Activated CD8-positive, alpha-beta memory T cell treated with anti-CD3 and anti-CD28 coated beads for 24 hours (primary cell): ENCODE data around the gene IPO5.

Source experiments
- DNase-seq: peaks from one replicate; pipeline ENCODE4 v3.0.0-alpha.2; 2020

Gene IPO5

GRCh38 chr13:98066636-98067035 lies 113.2 kb downstream of the IPO5 start:
- DNase-seq, result no peak

DNA sequence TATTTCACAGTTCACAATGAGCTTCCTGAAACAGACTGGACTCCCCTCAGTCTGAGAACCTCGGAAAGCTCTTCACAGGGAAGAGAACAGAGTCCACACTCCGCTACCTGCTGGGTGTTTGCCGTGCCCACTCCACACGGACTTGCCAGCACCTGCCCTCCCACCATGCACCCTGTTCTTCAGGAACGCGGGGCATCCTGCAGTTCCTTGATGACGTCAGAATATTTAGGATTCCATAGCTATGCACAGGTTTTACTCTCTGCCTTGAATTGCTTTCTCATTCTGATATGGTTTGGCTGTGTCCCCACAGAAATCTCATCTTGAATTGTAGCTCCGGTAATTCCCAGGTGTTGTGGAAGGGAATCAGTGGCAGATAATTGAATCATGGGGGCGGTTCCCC lies 115.0 kb downstream of the IPO5 start:
- no peak for DNase-seq

DNA sequence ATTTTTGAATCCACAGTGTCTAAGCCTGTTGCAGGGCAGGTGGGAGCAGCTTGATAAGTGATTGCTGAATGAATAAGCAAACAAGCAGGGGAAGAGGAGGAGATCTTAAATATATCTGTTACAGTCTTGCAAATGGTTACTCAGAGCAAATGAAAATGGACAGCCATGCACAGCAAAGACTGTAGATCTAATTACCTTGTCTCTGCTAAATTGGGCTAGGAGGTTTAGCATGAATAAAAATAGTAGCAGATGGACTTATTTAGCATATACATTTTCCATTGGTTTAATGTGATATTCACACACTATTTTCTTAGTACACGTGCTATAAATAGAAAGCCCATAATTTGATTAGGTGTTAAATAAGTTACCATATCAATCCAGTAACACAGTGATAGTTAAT lies 116.5 kb downstream of the IPO5 start:
- DNase-seq, result no peak

GRCh38 chr13:98071316-98071715 lies 117.8 kb downstream of the IPO5 start:
- DNase-seq, result no peak

GRCh38 chr13:98072476-98072875 lies 119.0 kb downstream of the IPO5 start:
- no peak for DNase-seq
